C4-2B (cell line): ENCODE data around the gene SLC22A31.

Experiments
- H3K27ac ChIP-seq: fragments of 450-650 bp; 2 replicates; pipeline ENCODE4 v1.5.1; 2017
- CTCF ChIP-seq: fragments of 450-650 bp; conservative IDR thresholded peaks from 2 replicates; pipeline ENCODE4 v1.5.1; 2017; ENCODE audit warnings: mild to moderate bottlenecking
- ZFX ChIP-seq: fragments of 450-650 bp; IDR thresholded peaks from 2 replicates; pipeline ENCODE4 v1.6.1; 2017

The SLC22A31 gene

DNA sequence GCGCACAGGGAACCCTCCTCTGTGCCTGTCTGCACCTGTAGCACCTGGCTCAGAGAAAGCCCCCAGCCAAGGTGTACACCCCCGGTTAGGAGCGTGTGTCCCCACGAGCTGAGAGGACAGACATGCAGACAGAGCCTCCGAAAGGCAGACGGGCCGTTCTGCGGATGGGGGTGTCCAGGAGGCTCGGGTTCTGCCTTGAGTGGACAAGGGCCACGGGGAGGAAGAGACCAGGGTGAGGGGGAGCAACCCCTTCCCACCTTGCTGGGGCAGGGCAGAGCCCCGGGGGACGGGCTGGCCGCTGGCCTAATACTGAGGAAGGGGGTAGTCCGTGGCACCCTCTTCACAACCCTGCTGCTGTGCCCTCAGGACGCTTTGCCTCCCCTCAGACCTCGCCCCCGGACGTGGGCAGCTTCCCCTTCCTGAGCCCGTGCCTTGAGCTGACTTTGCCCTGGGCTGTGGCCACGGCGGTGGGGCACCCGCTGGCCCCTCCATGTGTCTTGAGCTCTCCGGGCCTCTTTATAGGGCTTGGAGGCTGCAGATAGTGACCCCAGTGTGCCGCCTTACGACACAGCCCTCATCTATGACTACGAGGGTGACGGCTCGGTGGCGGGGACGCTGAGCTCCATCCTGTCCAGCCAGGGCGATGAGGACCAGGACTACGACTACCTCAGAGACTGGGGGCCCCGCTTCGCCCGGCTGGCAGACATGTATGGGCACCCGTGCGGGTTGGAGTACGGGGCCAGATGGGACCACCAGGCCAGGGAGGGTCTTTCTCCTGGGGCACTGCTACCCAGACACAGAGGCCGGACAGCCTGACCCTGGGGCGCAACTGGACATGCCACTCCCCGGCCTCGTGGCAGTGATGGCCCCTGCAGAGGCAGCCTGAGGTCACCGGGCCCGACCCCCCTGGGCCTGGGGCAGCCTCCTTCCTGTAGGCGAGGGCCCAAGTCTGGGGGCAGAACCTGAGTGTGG, 5.7 kb downstream of the SLC22A31 start:
- no peak overlapping the region for H3K27ac ChIP-seq
- TF ChIP-seq ZFX, result no peak
- no peak for TF ChIP-seq CTCF

DNA sequence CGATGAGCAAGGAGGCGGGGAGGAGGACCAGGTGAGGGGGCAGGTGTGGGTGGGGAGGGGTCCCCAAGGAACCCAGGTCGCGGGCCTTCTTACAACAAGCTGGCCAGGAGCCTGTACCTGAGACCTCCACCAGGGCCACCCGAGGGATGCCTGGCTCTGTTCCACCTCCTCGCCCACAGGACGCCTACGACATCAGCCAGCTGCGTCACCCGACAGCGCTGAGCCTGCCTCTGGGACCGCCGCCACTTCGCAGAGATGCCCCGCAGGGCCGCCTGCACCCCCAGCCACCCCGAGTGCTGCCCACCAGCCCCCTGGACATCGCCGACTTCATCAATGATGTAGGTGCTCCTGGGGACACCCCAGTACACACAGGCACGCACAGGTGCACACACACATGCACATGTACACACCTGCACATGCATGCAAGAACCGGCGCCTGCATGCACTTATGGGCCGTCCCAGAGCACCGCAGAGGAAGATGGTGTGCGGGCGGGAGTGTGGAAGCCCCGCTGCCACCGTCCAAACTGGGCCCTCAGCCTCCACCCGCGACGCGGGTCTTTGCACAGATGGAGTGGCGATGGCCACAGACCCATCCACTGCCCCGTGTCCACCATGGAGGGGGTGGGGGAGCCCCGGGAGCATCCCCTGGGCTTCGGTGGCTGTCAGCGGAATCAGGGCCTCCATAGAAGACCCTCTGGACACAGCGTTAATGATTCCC, 6.6 kb downstream of the SLC22A31 start:
- no peak for TF ChIP-seq CTCF
- no peak for TF ChIP-seq ZFX
- no peak overlapping the region; the same call in 1 of the 2 replicates for H3K27ac ChIP-seq

GRCh38 chr16:89192956-89193575, 7.3 kb downstream of the SLC22A31 start:
- no peak overlapping the region; the same call in 1 of the 2 replicates for H3K27ac ChIP-seq
- TF ChIP-seq CTCF (no peak), ZFX (no peak)

GRCh38 chr16:89192186-89192955, 8.0 kb downstream of the SLC22A31 start:
- H3K27ac ChIP-seq, result peak overlapping the region; percentile 61

DNA sequence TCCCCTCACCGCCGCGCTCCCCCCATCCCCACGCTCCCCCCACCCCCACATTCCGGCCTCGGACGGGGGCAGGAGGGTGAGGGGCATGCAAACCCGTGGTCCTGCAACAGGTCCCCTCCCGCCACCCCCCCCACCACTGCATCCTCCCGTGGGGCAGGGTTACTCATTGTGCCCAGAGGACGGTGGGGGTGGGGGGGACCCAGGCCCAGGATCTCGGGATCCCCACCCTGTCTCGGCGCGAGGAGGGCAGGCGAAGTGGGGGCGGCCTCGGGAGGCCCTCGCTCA, 8.5 kb downstream of the SLC22A31 start:
- peak overlapping the region; percentile 61 for H3K27ac ChIP-seq

GRCh38 chr16:89191033-89191900, 9.1 kb downstream of the SLC22A31 start:
- TF ChIP-seq CTCF, result no peak
- no peak for TF ChIP-seq ZFX
- H3K27ac ChIP-seq, result peak overlapping the region; percentile 61; the same call in 1 of the 2 replicates

More for the DNA sequence above, 8.5 kb downstream of the SLC22A31 start:
- no peak for TF ChIP-seq CTCF
- TF ChIP-seq ZFX, result no peak
